WERI-Rb-1 (cell line): ENCODE measurements around the gene ZNF442.
"Not testable (repeated sequence)": the region's sequence is repeated elsewhere in the genome, so short reads cannot be mapped to it uniquely, and the experiment has no call there.

Source experiments
- DNase-seq: peaks from one replicate; pipeline ENCODE4 v3.0.0-alpha.2; 2020
- H3K27ac ChIP-seq: fragments of 250-450 bp; sonication (Bioruptor Pico); 2 replicates; pipeline ENCODE4 v1.5.1; 2020; ENCODE audit warnings: mild to moderate bottlenecking, moderate library complexity
- H3K27me3 ChIP-seq: fragments of 250-450 bp; sonication (Bioruptor Pico); 2 replicates; pipeline ENCODE4 v1.5.1; 2021; ENCODE audit warnings: mild to moderate bottlenecking, low read depth, moderate library complexity; ENCODE audit not compliant: insufficient read depth, severe bottlenecking
- H3K36me3 ChIP-seq: fragments of 250-450 bp; sonication (Bioruptor Pico); 2 replicates; pipeline ENCODE4 v1.5.1; 2020; ENCODE audit warnings: mild to moderate bottlenecking, moderate library complexity
- H3K4me3 ChIP-seq: 2 replicates; pipeline ENCODE4 v1.5.1; 2011; ENCODE audit warnings: low read depth, mild to moderate bottlenecking, control low read depth, low read length
- H3K9me3 ChIP-seq: fragments of 250-450 bp; sonication (Bioruptor Pico); 2 replicates; pipeline ENCODE4 v1.5.1; 2021; ENCODE audit warnings: mild to moderate bottlenecking, moderate library complexity; ENCODE audit not compliant: severe bottlenecking
- TF ChIP-seq, protein P1 (sequence below): IDR thresholded peaks from 2 replicates; pipeline ENCODE4 v1.5.1; 2011; ENCODE audit warnings: low read depth, mild to moderate bottlenecking, control low read depth, inconsistent platforms, low read length

ZNF442 gene

DNA sequence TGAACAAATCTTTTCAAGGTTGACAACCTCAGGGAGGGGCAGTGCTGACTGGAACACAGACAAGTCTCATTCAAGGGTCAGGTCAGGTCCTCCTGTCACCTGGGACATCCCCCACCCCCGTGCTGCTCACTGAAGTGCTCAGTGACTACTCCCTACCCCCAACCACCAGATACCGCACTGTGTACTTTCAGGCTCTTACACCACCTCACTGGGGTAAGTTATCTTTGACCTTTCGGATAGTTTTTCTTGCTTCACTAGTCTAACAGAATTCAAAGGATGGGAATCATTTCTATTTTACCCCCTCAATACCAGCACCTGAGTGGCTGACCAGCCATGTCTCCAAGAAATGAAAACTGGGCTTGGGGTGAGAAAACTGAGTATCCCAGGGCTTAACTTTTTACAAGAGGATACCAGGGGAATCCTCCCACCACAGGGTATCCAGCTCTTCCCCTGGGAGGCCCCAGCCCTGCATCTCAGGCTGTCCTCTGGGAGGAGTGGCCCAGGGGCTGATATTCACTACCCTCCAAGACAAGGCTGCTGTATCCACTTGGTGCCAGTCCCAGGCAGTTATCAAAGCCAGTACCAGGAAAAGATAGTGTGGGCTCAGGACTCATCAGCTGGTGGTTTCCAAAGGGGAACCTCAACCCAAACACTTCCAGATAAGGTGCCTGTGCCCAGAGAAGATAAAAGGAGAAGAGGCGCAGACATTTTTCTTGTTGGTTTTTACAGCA, 34.1 kb downstream of the ZNF442 start:
- no peak overlapping the region for H3K4me3 ChIP-seq
- DNase-seq: peak; percentile 22
- H3K27me3 ChIP-seq: no peaks in the 10 kb centered on the region
- H3K9me3 ChIP-seq: no peaks in the 10 kb centered on the region
- TF ChIP-seq, protein P1, sequence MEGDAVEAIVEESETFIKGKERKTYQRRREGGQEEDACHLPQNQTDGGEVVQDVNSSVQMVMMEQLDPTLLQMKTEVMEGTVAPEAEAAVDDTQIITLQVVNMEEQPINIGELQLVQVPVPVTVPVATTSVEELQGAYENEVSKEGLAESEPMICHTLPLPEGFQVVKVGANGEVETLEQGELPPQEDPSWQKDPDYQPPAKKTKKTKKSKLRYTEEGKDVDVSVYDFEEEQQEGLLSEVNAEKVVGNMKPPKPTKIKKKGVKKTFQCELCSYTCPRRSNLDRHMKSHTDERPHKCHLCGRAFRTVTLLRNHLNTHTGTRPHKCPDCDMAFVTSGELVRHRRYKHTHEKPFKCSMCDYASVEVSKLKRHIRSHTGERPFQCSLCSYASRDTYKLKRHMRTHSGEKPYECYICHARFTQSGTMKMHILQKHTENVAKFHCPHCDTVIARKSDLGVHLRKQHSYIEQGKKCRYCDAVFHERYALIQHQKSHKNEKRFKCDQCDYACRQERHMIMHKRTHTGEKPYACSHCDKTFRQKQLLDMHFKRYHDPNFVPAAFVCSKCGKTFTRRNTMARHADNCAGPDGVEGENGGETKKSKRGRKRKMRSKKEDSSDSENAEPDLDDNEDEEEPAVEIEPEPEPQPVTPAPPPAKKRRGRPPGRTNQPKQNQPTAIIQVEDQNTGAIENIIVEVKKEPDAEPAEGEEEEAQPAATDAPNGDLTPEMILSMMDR: no peak
- H3K27ac ChIP-seq: no peak overlapping the region
- no peaks in the 10 kb centered on the region for H3K36me3 ChIP-seq

DNA sequence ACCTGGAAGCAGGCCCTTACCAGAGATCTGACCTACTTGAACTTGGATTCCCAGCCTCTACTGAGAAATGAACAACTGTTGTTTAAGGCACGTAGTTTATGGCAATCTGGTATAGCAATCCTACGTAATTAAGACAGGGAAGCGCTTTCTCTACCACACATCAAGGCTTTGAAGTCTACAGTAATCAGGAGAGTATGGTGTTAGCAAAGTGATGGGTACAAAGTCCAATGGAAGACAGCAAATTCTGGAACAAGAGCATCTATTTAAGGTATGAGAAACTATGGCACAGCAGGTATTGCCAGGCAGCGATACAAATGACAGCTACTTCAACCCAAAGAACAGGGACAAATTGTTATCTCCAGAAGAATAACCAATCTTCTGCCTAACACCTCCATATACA, 35.1 kb downstream of the ZNF442 start:
- DNase-seq: no peak
- Histone ChIP-seq H3K27ac (no peak overlapping the region), H3K36me3 (no peaks in the 10 kb centered on the region), H3K4me3 (no peak overlapping the region), H3K27me3 (no peaks in the 10 kb centered on the region), H3K9me3 (no peaks in the 10 kb centered on the region)
- TF ChIP-seq, protein P1: no peak

DNA sequence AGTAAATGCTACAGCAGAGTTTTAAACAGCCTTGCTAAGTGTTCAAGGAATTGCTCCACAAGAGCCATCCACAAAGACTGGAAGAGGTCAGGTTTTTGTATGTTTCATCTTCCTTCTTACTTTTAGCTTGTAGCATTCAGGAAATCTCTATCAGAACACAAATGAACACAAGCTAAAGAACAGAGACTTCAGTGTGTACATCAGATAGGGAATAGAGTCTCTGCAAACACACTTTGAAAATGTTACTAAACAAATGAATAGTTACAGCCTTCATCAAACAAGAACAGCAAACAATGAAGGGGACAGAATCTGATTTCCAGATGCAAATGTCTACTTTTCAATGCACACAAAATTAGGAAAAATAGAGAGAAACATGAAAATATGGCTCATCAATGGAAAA, 39.8 kb downstream of the ZNF442 start:
- DNase-seq: no peak
- Histone ChIP-seq H3K27me3 (no peaks in the 10 kb centered on the region), H3K4me3 (no peak overlapping the region), H3K9me3 (peaks cover 2% of the 10 kb centered on the region), H3K27ac (no peak overlapping the region), H3K36me3 (peaks cover 21% of the 10 kb centered on the region)
- TF ChIP-seq, protein P1: no peak

DNA sequence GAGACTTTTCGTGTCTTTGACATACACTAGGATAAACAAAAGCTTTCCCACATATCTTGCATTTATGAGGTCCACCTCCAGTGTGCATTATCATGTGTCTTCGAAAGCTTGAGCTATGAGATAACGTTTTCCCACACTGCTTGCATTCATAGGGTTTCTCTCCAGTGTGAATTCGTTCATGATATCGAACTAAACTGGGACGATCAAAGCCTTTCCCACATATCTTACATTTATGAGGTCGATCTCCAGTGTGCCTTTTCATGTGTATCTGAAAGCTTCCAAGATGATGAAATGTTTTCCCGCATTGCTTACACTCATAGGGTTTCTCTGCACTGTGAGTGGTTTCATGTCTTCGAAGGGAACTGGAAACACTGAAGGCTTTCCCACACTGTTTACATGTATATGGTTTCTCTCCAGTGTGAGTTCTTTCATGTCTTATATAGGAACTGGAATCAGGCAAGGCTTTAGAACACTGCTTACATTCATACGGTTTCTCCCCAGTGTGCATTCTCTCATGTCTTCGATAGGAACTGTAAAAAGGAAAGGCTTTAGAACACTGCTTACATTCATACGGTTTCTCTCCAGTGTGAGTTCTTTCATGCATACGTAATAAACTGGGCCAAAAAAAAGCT, 46.6 kb downstream of the ZNF442 start:
- no peaks in the 10 kb centered on the region for H3K27me3 ChIP-seq
- TF ChIP-seq, protein P1: no peak
- no peak for DNase-seq
- no peak overlapping the region for H3K4me3 ChIP-seq
- H3K27ac ChIP-seq: no peak overlapping the region
- H3K9me3 ChIP-seq: peaks cover 4% of the 10 kb centered on the region
- peaks cover 42% of the 10 kb centered on the region for H3K36me3 ChIP-seq

DNA sequence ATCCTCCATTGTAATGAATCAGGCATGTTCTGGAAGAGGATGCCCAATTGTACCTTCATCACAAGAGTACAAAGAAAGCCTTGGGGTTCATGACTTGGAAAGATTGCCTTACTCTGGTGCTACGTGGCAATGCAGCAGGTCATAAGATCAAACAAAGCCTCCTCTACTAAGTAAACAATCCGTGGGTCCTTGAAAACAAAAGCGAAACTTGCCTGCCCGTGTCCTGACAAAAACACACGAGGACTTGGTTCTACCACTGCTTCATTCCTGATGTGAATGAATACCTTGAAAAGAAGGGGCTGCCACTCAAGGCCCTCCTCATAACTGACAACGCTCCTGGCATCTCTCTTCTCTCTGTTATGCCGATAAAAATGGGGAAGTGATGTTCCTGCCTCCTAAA, 50.9 kb downstream of the ZNF442 start:
- no peak for DNase-seq
- Histone ChIP-seq H3K9me3 (peaks cover 2% of the 10 kb centered on the region), H3K4me3 (no peak overlapping the region), H3K27ac (no peak overlapping the region), H3K27me3 (no peaks in the 10 kb centered on the region), H3K36me3 (peaks cover 15% of the 10 kb centered on the region)
- TF ChIP-seq, protein P1: no peak

DNA sequence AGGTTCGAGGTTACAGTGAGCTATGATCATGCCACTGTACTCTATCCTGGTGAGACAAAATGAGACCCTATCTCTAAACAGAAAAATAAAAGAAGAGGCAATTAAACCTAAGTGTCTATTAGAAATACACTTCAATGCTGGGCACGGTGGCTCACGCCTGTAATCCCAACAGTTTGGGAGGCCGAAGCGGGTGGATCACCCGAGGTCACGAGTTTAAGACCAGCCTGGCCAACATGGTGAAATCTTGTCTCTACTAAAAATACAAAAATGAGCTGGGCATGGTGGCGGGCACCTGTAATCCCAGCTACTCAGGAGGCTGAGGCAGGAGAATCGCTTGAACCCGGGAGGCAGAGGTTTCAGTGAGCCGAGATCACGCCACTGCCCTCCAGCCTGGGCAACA, 56.6 kb downstream of the ZNF442 start:
- H3K9me3 ChIP-seq, DNase-seq, H3K27ac ChIP-seq, H3K27me3 ChIP-seq, H3K36me3 ChIP-seq, H3K4me3 ChIP-seq: not testable (repeated sequence)
